K562 (cell line): ENCODE results near the gene NFATC3.

Source experiments
- FOXM1 ChIP-seq, 2 experiments: fragments of 450-650 bp in 1 of 2; sonication (generic) in 1 of 2; formaldehyde crosslinking in 1 of 2; IDR thresholded peaks; 2 replicates each; pipeline versions ENCODE4 v1.6.1 to v1.9.0; 2017 to 2022; ENCODE audit warnings: low read depth in 2 of 2, mild to moderate bottlenecking in 2 of 2, missing genetic modification reagents in 1 of 2, moderate library complexity in 1 of 2
- ZNF384 ChIP-seq: IDR thresholded peaks from 2 replicates; pipeline ENCODE4 v1.6.1; 2012; ENCODE audit warnings: low read depth, low read length, improper control_type of control experiment
- TF ChIP-seq, protein P1 (sequence below): fragments of 150-350 bp; IDR thresholded peaks from 2 replicates; pipeline ENCODE4 v1.6.1; 2014; ENCODE audit warnings: low read depth, mild to moderate bottlenecking, low read length, borderline replicate concordance
- TF ChIP-seq, protein P2 (sequence below): sonication (generic); formaldehyde crosslinking; IDR thresholded peaks from 2 replicates; pipeline ENCODE4 v1.8.0; 2022; ENCODE audit warnings: mild to moderate bottlenecking, missing genetic modification reagents

DNA sequence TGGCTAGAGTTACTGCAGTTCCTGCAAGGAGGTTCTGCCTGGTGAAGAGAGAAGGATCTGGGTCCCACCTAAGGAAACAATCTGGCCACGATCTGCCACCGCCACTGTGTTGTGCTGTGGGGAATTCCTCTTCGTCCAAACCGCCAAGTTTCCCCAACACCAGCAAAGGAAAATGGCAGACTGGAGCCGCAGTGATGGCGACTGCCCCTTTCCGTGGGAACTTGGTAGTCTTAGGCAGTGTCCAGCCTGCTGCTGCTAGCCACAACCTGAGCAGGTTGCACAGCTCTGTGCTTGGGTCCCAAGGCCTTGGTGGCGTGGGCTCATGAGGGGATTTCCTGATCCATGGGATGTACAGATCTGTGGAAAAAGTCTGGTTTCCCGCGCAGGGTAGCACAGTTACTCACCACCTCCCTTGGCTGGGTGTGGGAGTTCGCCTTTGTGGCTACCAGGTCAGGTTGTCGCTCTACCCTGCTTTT lies 28.6 kb downstream of the NFATC3 start:
- TF ChIP-seq, protein P1, sequence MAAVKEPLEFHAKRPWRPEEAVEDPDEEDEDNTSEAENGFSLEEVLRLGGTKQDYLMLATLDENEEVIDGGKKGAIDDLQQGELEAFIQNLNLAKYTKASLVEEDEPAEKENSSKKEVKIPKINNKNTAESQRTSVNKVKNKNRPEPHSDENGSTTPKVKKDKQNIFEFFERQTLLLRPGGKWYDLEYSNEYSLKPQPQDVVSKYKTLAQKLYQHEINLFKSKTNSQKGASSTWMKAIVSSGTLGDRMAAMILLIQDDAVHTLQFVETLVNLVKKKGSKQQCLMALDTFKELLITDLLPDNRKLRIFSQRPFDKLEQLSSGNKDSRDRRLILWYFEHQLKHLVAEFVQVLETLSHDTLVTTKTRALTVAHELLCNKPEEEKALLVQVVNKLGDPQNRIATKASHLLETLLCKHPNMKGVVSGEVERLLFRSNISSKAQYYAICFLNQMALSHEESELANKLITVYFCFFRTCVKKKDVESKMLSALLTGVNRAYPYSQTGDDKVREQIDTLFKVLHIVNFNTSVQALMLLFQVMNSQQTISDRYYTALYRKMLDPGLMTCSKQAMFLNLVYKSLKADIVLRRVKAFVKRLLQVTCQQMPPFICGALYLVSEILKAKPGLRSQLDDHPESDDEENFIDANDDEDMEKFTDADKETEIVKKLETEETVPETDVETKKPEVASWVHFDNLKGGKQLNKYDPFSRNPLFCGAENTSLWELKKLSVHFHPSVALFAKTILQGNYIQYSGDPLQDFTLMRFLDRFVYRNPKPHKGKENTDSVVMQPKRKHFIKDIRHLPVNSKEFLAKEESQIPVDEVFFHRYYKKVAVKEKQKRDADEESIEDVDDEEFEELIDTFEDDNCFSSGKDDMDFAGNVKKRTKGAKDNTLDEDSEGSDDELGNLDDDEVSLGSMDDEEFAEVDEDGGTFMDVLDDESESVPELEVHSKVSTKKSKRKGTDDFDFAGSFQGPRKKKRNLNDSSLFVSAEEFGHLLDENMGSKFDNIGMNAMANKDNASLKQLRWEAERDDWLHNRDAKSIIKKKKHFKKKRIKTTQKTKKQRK = no peak
- TF ChIP-seq, protein P2, sequence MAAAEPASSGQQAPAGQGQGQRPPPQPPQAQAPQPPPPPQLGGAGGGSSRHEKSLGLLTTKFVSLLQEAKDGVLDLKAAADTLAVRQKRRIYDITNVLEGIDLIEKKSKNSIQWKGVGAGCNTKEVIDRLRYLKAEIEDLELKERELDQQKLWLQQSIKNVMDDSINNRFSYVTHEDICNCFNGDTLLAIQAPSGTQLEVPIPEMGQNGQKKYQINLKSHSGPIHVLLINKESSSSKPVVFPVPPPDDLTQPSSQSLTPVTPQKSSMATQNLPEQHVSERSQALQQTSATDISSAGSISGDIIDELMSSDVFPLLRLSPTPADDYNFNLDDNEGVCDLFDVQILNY (CRISPR knock-in tag) = no peak
- no peak for TF ChIP-seq ZNF384
- no peak for TF ChIP-seq FOXM1 (IDR thresholded peaks at IDR 0.05; ENCODE audit: low read depth)
- no peak for TF ChIP-seq FOXM1 (CRISPR knock-in tag; IDR thresholded peaks at IDR 0.05; ENCODE audit: low read depth)
